Measurements from ENCODE around the gene MT1X.
A peak's percentile ranks its signal among the peaks of the same experiment; 100 is the strongest.

MT1X gene

DNA sequence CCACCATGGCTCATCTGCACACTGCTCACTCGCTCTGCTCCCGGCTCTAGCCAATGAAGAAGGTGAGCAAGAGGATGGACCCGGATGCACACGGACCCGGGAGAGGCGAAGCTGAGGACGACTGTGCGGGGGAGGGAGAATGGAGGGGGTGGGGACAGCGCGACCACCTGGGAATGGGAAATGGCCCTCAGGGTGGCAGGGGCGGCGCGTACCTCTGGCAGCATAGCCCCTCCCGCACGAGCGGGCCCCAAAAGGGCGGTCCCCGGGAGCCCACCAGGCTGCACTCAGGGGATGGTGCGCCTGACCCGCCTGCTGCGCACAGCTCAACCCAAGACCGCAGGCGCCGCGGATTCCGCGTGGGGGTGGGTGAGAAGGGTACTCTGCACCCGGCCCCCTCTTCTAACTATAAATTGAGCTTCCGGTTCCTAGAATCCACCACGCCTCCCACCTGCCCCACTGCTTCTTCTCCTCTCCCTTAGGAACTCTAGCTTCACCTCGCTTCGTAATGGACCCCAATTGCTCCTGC lies 6.5 kb upstream of the MT1X start:
- Histone ChIP-seq H2AFZ (ENCODE audit: low read depth, low read length) (no peak overlapping the region), H3K9me3 (ENCODE audit: low read length) (no peaks in the 10 kb centered on the region), H3K4me1 (ENCODE audit: insufficient read depth, low read length) (peaks cover 2% of the 10 kb centered on the region), H3K4me3 (ENCODE audit: low read length) (no peak overlapping the region), H3K27me3 (ENCODE audit: insufficient read depth, low read length) (peaks cover 72% of the 10 kb centered on the region), H3K36me3 (ENCODE audit: insufficient read depth, low read length) (no peaks in the 10 kb centered on the region)

DNA sequence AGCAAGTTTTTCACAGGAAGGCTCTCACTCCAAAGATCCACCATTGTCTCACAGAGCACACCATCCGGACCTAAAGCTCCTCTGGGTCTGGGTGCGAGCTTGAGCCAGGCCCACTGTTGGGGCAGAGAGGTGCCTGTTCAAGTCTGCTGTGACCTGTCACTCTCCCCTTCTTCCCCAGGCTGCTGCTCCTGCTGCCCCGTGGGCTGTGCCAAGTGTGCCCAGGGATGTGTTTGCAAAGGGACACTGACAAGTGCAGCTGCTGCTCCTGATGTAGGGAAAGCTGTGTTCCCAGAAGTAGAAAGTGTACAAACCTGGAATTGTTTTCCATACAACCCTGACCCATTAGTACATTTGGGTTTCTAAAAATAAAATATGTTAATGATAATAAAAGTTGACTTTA lies 4.8 kb upstream of the MT1X start:
- no peak overlapping the region for H2AFZ ChIP-seq (ENCODE audit: low read depth, low read length)
- no peaks in the 10 kb centered on the region for H3K36me3 ChIP-seq (ENCODE audit: insufficient read depth, low read length)
- peaks cover 18% of the 10 kb centered on the region for H3K4me1 ChIP-seq (ENCODE audit: insufficient read depth, low read length)
- no peaks in the 10 kb centered on the region for H3K9me3 ChIP-seq (ENCODE audit: low read length)
- no peak overlapping the region for H3K4me3 ChIP-seq (ENCODE audit: low read length)
- H3K27me3 ChIP-seq (ENCODE audit: insufficient read depth, low read length), result peaks cover 58% of the 10 kb centered on the region

DNA sequence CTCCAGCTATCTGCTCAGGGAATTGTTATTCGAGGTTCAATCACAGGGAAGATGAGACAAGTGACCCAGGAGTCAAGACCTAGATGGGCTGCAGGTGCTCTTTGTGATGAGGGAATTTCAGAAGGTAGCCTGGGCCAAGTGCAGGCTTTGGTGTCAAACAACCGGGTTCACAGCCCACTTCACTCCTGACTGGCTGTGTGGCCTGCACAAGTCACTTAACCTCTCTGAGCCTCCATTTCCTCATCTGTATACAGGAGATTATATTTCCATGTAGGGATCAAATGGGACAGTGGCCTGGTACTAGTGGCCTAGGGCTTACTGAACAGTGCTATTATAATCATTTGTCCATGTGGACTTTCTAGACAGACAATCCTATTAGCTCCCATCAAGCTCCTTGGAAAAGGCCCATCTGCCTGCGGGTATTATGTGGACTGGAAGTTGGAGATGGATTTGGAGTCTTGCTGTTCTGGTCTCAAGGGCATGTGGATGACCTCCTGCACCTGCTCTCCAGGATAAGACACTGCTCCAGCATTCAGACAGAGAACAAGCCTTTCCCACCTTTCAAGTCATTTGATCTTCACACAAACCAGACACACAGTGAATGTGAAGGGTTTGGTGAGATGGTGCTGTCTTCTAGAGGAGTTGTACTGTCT lies 3.1 kb upstream of the MT1X start:
- Histone ChIP-seq H3K9me3 (ENCODE audit: low read length) (no peaks in the 10 kb centered on the region), H3K4me3 (ENCODE audit: low read length) (no peak overlapping the region), H3K4me1 (ENCODE audit: insufficient read depth, low read length) (peaks cover 24% of the 10 kb centered on the region), H3K36me3 (ENCODE audit: insufficient read depth, low read length) (no peaks in the 10 kb centered on the region), H2AFZ (ENCODE audit: low read depth, low read length) (no peak overlapping the region), H3K27me3 (ENCODE audit: insufficient read depth, low read length) (peaks cover 48% of the 10 kb centered on the region)

DNA sequence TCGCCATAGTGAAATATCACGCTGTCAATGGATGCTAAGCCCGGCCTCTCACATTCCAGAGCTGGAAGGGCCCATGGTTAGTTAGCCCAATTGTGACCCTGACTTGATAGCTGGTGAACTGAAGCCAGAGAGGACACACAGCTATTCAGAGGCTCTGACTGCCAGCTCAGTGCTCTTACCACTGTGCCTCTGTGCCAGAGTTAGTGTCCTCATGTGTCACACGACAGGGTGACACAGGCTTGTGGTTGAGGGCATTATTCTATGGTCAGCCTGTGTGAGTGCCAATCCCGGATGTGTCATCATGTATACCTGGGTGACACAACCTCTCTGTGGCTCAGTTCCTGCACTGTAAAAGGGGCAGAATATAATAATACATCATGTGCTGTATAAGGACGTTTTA lies 2.5 kb upstream of the MT1X start:
- Histone ChIP-seq H2AFZ (ENCODE audit: low read depth, low read length) (no peak overlapping the region), H3K9me3 (ENCODE audit: low read length) (no peaks in the 10 kb centered on the region), H3K4me1 (ENCODE audit: insufficient read depth, low read length) (peaks cover 24% of the 10 kb centered on the region), H3K4me3 (ENCODE audit: low read length) (no peak overlapping the region), H3K27me3 (ENCODE audit: insufficient read depth, low read length) (peaks cover 46% of the 10 kb centered on the region), H3K36me3 (ENCODE audit: insufficient read depth, low read length) (no peaks in the 10 kb centered on the region)

DNA sequence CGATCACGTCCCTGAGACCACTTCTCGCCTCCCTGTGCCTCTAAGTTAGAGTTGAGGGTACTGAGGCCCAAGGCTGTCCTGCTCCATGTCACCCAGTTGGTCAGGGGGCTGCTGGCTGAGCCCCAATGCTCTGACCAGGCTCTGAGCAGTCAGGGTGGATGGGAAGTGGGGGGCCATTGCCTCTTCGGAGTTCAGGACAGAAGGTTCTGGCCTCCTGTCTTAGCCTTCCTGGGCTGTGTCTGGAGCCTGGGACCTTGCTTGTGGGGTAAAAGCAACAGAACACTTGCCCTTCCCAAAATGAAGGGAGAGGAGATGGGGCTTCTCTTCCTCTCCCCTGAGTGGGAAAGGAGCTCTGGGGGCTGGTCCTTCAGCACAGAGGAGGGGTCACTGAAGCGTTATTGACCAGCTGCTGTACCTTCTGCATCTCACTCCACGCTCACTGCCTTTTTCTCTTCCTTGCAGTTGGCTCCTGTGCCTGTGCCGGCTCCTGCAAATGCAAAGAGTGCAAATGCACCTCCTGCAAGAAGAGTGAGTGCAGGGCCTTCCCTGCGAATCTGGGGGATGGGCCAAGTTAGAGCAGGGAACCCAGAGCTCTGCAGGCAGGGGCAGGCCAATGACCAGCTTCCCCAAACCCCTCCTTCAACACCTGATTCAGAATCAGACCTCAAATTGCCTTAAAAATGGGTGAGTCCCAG lies 580 bp downstream of the MT1X start:
- Histone ChIP-seq H3K9me3 (ENCODE audit: low read length) (peaks cover 2% of the 10 kb centered on the region), H3K4me3 (ENCODE audit: low read length) (peak overlapping the region; percentile 57), H3K27me3 (ENCODE audit: insufficient read depth, low read length) (peaks cover 17% of the 10 kb centered on the region), H3K36me3 (ENCODE audit: insufficient read depth, low read length) (no peaks in the 10 kb centered on the region), H2AFZ (ENCODE audit: low read depth, low read length) (peak overlapping the region; percentile 93), H3K4me1 (ENCODE audit: insufficient read depth, low read length) (peaks cover 24% of the 10 kb centered on the region)

DNA sequence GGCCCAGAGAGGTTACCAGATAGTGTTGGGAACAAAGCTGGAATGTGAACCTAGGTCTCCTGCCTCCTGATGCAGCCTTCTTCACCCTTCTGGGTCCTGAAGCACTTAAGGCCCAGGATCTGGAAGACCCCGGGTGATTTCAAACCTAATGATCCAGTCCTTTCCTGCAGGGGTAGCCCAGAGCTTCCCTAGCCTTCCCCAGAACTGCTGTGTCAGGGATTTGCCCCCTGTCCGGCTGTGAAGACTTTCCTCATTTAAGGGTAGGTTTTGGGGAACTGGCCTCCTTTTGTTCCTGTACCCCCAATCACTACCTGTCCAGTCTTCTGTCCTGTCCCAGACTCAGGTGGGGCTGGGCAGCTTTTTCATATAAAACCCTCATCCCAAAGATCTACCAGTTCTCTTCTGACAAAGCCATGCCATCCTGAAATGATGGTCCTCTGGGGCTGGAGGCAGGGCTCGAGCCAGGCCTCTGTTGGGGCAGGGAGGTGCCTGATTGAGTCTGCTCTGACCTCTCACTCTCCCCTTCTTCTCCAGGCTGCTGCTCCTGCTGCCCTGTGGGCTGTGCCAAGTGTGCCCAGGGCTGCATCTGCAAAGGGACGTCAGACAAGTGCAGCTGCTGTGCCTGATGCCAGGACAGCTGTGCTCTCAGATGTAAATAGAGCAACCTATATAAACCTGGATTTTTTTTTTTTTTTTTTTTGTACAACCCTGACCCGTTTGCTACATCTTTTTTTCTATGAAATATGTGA lies 1.3 kb downstream of the MT1X start:
- Histone ChIP-seq H3K27me3 (ENCODE audit: insufficient read depth, low read length) (peaks cover 14% of the 10 kb centered on the region), H3K9me3 (ENCODE audit: low read length) (peaks cover 2% of the 10 kb centered on the region), H2AFZ (ENCODE audit: low read depth, low read length) (no peak overlapping the region), H3K4me1 (ENCODE audit: insufficient read depth, low read length) (peaks cover 24% of the 10 kb centered on the region), H3K4me3 (ENCODE audit: low read length) (no peak overlapping the region), H3K36me3 (ENCODE audit: insufficient read depth, low read length) (no peaks in the 10 kb centered on the region)

DNA sequence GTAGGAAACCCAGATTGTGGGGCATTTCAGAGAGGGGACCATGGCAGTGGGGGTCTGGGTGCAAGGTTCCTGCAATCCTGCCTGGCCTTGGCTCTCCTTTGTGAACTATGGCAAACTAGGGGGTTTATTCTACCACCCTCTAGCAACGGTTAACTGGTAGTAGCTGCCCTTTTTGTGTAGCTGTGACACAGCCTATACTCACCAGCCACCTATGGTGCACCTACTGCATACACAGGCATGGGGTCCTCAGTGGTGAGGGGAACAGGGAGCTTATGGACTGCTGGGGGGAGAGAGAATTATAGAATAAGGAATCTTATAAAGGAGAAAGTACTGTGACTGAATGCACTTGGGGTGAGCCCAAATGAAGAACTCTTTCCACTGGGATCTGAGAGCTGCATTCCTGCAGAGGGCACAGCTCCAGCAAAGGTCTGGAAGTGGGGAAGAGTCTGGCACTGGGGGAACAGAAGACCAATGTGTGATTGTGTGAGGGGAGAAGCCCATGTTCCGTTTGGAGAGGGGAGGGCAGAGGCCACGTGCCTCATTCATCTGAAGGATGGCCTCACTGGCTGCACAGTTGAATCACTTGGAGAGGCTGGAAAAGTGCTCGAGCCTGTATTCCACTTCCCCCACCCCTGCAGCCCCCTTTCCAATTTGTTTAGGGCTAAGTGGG lies 2.1 kb downstream of the MT1X start:
- Histone ChIP-seq H3K4me3 (ENCODE audit: low read length) (no peak overlapping the region), H3K27me3 (ENCODE audit: insufficient read depth, low read length) (peaks cover 7% of the 10 kb centered on the region), H3K36me3 (ENCODE audit: insufficient read depth, low read length) (no peaks in the 10 kb centered on the region)

DNA sequence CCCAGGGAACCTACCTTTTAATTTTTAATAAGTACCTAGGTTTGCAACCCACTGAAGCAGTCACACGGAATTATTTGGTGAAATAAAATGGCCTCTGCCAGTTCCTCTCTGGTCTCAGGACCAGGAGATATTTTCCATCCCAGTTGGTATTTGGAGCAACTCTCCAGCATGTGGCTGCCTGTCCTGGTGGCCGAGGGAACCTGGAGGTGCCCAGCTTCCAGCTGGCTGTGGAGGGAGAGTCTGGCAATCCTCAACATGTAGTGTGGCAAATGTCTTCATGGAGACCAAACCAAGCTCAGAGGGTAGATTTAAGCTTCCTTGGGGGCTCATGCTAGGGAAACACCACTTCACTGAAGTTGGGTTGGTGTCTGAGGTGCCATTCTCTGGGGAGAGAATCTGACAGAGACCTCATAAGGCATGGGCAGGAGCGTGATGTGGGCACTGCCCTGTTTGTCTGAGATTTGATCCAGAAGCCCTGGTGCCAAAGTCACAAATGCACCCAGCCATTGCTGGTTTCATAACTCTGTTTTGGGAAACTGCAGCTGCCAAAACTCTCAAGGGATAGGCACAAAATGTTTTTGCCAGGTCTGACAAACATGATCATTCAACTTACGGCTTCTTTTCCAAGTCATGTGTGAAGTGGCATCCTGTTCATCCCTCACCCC lies 2.8 kb downstream of the MT1X start:
- Histone ChIP-seq H3K36me3 (ENCODE audit: insufficient read depth, low read length) (no peaks in the 10 kb centered on the region), H3K4me3 (ENCODE audit: low read length) (no peak overlapping the region), H2AFZ (ENCODE audit: low read depth, low read length) (no peak overlapping the region), H3K9me3 (ENCODE audit: low read length) (peaks cover 2% of the 10 kb centered on the region), H3K4me1 (ENCODE audit: insufficient read depth, low read length) (peaks cover 24% of the 10 kb centered on the region), H3K27me3 (ENCODE audit: insufficient read depth, low read length) (peaks cover 10% of the 10 kb centered on the region)

More for the DNA sequence above, 2.1 kb downstream of the MT1X start:
- H3K9me3 ChIP-seq (ENCODE audit: low read length), result peaks cover 2% of the 10 kb centered on the region
- H3K4me1 ChIP-seq (ENCODE audit: insufficient read depth, low read length), result peaks cover 24% of the 10 kb centered on the region
- no peak overlapping the region for H2AFZ ChIP-seq (ENCODE audit: low read depth, low read length)

DNA sequence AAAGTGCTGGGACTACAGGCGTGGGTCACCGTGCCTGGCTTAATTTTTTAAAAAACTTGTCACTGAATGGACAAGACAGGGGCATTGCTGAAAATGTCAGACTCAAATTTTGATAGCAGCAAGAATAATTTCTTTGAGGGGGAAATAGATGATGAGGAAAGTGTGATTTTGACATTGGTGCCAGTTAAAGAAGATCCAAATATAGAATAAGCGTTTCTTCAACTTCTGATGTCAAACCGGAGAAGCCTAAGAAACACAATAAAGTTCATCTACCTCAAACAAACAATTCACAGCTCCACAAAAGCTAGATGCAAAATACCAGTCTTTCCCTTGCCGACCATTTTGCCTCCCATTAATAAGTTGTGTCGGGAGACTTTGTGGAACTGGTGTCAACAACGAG lies 4.5 kb downstream of the MT1X start:
- Histone ChIP-seq H3K36me3 (ENCODE audit: insufficient read depth, low read length) (no peaks in the 10 kb centered on the region), H3K9me3 (ENCODE audit: low read length) (peaks cover 2% of the 10 kb centered on the region), H3K27me3 (ENCODE audit: insufficient read depth, low read length) (peaks cover 10% of the 10 kb centered on the region), H3K4me3 (ENCODE audit: low read length) (no peak overlapping the region), H2AFZ (ENCODE audit: low read depth, low read length) (no peak overlapping the region), H3K4me1 (ENCODE audit: insufficient read depth, low read length) (peaks cover 11% of the 10 kb centered on the region)

DNA sequence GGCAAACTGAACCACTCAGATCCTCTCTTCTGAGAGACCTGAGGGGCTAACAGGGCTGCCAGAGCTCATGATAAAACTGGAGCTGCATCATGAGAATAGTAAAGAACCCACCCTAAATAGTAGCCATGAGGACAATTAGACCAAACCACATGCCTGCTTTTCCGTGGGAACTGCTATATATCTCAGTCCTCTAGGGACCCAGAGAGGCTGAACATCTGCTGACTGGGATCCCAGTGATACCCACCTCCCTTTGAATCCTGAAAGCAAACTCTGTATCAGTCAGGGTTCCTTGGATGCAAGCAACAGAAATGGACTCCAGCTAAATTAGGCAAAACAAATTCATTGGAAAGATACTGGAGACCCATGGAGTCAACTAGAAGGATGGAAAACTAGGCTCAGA lies 6.5 kb downstream of the MT1X start:
- peaks cover 2% of the 10 kb centered on the region for H3K27me3 ChIP-seq (ENCODE audit: insufficient read depth, low read length)
- no peaks in the 10 kb centered on the region for H3K4me1 ChIP-seq (ENCODE audit: insufficient read depth, low read length)
- H2AFZ ChIP-seq (ENCODE audit: low read depth, low read length), result no peak overlapping the region
- peaks cover 2% of the 10 kb centered on the region for H3K9me3 ChIP-seq (ENCODE audit: low read length)
- H3K4me3 ChIP-seq (ENCODE audit: low read length), result no peak overlapping the region
- no peaks in the 10 kb centered on the region for H3K36me3 ChIP-seq (ENCODE audit: insufficient read depth, low read length)

DNA sequence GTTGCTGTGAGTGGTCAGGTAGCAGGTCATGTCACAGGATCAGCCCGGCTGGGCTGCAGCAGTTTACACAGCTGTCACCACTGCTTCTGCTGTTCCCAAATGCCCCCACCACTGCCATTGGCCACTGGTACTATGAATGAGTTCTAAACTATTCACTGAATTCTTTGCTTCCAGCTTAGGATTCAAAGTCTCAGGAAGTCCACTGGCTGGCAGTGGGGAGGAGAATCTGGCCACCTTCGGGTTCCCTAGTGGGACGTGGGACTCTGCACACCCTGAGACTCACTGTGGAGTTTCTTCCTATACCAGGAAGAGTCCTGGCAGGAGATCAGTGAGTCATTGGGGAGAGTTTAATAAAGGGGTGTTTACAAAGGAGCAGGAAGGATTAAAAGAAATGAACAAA lies 6.9 kb downstream of the MT1X start:
- Histone ChIP-seq H2AFZ (ENCODE audit: low read depth, low read length) (no peak overlapping the region), H3K9me3 (ENCODE audit: low read length) (peaks cover 2% of the 10 kb centered on the region), H3K27me3 (ENCODE audit: insufficient read depth, low read length) (peaks cover 2% of the 10 kb centered on the region), H3K4me1 (ENCODE audit: insufficient read depth, low read length) (no peaks in the 10 kb centered on the region), H3K4me3 (ENCODE audit: low read length) (no peak overlapping the region), H3K36me3 (ENCODE audit: insufficient read depth, low read length) (no peaks in the 10 kb centered on the region)

DNA sequence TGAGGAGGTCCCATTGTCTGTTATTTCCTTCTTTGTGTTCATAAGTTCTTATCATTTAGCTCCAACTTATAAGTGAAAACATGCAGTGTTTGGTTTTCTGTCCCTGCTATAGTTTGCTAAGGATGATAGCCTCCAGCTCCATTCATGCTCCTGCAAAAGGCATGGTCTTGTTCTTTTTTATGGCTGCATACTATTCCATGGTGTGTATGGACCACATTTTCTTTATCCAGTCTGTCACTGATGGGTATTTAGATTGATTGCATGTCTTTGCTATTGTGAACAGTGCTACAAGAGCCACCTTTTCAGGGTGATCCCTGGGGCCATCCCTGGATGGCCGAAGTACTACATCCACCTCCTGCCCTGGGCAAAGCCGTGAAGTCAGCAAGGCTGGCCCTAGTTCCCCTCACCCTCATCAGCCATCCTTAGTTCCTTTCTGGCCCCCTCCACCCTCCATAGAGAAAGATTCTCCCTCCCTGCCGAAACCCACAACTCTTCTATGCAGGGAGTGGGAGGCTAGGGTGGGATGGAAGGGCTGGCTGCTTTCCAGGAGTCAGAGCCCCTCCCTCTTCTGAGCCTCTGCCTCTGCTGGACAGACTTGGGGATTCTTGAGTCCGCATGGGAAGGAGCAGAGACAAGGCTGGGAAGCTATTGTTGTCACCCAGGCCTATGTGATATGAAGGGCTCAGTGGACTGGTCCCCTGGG lies 8.3 kb downstream of the MT1X start:
- Histone ChIP-seq H3K36me3 (ENCODE audit: insufficient read depth, low read length) (no peaks in the 10 kb centered on the region), H3K27me3 (ENCODE audit: insufficient read depth, low read length) (peaks cover 2% of the 10 kb centered on the region), H3K4me1 (ENCODE audit: insufficient read depth, low read length) (no peaks in the 10 kb centered on the region), H2AFZ (ENCODE audit: low read depth, low read length) (no peak overlapping the region), H3K9me3 (ENCODE audit: low read length) (peaks cover 2% of the 10 kb centered on the region), H3K4me3 (ENCODE audit: low read length) (no peak overlapping the region)

Measured in neuron (in vitro differentiated cells).